Activated T-cell treated with anti-CD3 and anti-CD28 coated beads, Interleukin-2, amount 50 U/mL, for 48 hours (primary cell): Measurements from ENCODE around the gene SRMS.
A peak's percentile ranks its signal among the peaks of the same experiment; 100 is the strongest.

Experiments
- DNase-seq, 2 experiments: peaks; one replicate each; pipeline ENCODE4 v3.0.0-alpha.2; 2020

Gene SRMS

GRCh38 chr20:63551068-63551467 lies 3.5 kb upstream of the SRMS start:
- DNase-seq = no peak

GRCh38 chr20:63549679-63550282 lies 2.2 kb upstream of the SRMS start:
- DNase-seq = no peak

- DNase-seq = no peak
These were observed 1.5 kb upstream of the SRMS start for GRCh38 chr20:63549019-63549418.

- DNase-seq = no peak
These were observed 993 bp upstream of the SRMS start for GRCh38 chr20:63548542-63548941.

DNA sequence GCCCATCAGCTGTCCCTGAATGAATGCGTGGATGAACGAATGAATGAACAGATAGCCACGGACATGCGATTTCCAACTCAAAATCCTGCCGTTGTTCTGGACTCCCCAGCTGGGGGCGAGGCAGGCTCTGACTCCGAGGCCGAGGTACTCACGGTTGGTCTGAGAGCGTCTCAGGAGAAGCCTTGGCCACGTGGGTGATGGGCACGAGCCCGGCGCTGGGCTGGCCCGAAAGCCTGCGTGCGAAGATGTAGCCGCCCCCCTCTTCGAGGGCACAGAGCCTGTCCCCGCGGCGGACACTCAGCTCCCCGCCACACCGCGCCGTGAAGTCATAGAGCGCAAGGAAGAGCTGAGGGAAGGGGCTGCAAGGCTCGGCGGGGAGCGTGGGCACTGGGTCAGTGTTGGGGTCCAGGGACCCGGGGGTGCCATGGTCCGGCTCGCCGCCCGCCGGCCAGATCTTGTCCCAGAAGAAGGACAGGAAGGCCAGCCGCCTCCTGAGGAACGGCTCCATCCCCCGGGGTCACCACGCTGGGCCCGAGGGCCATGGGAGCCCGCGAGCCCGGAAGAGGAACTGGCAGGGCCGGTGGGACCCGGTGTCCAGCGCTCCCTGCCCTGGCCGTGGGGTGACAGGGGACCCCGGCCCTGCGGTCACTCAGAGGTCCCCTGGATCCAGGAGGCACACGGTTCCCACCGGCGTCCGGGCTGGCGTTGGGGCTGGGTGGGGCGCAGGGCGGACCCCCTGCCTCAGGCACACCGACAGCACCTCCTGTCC lies 409 bp downstream of the SRMS start:
- no peak for DNase-seq

- DNase-seq = no peak
These were observed 1.1 kb downstream of the SRMS start for GRCh38 chr20:63546256-63546955.

DNA sequence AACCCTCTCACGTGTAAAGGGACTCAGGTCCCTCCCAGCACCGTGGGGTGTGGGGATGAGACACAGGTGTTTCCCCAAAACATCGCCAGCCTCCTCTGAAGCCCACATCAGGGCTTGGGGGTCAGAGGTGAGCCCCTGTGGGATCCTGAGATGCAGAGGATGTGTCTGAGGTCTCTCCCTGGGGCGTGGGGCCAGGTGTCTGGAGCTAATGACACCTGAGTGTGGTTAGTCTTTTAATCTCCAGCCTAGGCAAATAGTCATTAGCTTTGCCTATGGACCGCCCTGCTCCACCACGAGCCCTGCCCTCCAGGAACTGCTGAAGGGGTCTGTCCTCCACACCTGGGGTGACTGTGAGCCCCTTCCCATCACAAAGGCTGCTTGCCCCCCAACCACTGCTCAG lies 1.7 kb downstream of the SRMS start:
- DNase-seq = no peak

DNA sequence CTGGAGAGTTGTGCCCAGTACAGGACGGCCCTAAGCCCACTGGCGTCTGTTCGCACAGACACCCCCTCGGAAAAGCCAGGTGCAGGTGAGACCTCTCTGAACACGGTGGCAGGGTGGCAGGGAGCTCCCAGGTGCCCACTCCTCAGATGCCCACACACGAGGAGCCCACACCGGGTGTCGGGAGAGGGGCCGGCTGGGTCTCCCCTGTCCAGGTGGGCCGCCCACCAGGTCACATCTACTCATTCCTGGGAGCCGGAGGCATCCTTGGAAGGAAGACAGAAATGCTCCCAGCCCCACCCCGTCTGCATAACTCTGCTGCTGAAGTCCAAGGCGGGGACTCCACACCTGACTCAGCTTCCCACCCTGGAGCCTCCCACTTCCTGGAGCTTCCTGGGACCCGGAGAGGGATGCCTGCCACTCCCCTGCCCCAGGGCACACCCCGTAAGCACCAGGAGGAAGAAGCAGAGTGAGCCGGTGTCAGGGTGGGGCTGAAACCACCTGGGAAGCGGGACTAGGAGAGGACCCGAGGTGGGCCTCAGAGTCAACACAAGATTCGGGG lies 2.5 kb downstream of the SRMS start:
- DNase-seq = no peak

DNA sequence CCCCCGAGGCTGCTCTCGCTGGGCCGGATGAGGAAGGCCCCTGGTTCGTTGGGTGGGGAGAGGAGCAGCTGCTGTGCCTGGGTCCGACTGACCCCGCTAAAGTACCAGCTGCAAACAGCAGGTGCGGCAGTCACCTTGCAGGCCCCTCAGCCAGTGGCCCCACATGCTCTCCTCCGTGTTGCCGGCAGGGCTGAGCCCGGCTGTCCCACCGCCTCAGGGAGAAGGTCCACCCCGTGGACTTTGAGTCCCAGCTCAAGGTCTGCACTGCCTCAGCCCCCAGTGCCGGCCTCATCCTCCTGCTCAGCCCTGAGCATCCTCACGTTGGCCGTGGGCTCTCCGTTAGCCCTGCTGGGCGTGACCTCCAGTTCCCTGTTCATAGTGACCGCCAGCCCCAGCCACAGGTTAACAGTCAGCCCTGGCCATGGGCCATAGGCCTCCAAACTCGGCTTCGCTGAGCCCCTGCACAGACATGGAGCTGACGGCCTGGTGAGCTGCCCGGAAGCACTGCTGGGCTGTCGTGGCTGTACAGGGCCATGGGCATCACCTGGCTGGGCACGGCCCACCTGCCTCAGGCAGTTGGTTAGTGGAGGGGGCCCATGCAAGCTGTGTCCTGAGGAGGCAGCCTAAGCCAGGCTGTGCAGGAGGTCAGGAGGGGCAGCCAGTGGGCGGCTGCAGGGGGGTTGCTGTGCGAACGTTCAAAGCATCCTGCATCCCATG lies 3.1 kb downstream of the SRMS start:
- no peak for DNase-seq

- DNase-seq = no peak
These were observed 3.8 kb downstream of the SRMS start for GRCh38 chr20:63543733-63544132.

DNA sequence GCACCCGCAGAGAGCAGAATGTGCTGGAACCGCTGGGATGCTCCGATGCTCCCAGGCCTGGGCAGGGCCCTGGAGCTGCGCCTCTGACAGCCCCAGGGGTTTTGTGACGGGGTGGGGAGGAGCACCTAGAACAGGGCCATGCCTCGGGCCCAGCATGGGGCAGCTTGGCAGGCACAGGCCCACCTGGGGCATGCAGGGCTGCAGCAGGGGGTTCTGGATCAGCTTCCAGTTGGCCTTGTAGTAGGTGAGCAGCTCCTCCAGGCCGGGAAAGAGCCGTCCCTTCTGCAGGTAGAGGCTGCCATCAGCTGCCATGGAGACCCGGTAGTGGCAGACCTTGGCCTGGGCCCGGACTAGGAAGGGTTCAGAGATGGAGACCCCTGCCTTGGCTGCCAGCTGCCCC lies 4.4 kb downstream of the SRMS start:
- DNase-seq = no peak

- no peak for DNase-seq
These were observed 4.9 kb downstream of the SRMS start for GRCh38 chr20:63542696-63543095.

DNA sequence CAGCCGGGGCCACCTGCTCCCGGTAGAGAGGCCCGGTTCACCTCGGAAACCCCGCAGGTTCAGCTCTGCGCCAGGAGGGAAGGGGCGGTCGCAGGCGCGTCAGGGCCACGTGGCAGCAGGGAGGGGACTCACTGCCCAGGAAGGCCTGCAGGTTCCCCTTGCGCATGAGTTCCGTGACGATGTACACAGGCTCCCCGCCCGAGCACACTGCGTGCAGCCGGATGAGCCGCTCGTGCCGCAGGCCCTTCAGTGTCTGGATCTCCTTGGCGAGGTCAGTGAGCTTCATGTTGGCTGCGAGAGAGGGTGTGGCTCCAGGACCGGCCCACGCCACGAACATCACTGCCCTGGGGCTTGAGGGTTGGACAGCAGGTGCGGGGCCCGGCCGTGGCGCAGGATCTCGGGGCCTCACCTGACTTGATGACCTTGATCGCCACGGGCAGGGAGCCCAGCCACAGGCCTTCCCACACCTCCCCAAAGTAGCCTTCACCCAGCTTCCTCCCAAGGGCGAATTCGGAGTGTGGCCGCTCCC lies 5.5 kb downstream of the SRMS start:
- DNase-seq = no peak

DNA sequence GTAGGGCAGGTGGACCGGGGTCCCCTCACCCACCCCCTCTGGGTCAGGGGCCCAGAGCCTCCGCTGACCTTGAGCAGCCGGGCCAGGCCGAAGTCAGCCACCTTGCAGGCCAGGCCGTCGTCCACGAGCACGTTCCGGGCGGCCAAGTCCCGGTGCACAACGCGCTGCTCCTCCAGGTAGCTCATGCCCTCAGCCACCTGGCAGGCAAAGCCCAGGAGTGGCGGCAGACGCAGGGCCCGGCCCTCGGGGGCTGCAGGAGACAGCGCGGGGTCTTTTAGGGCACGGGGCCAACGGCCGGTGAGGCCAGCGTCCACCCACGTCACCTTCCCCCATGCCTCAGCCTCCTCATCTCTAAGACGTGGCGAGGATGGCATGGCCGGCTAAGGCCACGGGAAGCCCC lies 6.2 kb downstream of the SRMS start:
- no peak for DNase-seq

GRCh38 chr20:63540417-63541186 lies 6.9 kb downstream of the SRMS start:
- DNase-seq = no peak

DNA sequence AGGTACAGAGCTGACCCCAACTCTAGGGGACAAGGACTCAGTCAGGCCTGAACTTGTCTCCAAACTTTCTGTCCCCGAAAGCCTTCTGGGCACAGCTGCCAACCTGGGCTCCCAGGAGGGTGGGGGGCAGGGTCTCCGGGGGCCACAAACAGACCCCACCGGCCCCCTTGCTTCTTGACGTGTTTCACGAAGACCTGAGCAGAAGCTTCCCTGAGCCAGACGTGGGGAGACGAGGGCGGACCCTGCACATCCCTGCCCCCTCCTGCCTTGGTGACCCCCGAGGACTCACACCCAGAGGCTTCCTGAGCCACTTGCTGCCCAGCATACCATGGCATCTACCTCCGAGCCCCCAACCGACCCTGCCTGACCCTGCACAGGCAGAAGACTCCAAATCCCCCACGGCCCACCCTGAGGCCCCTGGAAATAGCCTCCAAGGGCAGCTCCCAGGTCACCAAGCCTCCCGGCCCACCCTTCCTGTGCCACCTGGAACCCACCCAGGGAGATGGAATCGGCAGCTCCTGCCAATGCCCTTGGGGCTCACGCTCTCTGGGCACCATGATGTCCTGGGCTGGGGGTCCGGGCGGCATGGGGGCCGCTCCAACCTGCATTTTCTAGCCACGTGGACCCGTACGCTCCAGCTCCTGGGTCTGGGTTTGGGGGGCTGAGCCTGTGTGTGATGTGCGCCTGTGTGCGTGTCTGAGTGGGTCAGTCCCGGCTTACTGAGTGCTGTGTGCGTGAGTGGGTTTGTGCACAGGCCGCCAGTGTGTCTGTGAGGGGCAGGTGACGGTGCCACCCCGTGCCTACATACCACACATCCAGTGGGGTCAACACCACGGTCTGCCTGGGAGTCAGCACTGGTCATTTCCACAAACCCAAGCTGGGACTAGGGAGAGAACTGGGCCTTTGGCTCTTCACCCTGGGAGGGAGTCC lies 7.8 kb downstream of the SRMS start:
- no peak for DNase-seq

DNA sequence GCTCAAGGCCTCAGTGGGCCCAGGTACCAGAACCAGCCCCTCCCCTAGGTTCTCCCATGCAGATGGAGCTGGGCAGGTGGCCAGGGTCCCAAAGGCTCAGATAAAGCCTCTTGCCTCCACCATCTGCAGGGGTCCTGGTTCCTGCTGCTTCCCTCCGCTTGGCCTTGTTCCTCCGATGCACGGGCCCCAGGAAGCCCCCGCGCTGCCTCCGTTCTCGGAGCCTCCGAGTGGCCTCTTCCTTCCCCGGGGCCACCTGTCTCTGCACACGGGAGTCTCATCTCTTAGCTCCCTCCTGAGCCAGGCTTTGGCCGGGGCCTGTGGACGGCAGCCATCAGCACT lies 8.5 kb downstream of the SRMS start:
- DNase-seq = no peak

DNA sequence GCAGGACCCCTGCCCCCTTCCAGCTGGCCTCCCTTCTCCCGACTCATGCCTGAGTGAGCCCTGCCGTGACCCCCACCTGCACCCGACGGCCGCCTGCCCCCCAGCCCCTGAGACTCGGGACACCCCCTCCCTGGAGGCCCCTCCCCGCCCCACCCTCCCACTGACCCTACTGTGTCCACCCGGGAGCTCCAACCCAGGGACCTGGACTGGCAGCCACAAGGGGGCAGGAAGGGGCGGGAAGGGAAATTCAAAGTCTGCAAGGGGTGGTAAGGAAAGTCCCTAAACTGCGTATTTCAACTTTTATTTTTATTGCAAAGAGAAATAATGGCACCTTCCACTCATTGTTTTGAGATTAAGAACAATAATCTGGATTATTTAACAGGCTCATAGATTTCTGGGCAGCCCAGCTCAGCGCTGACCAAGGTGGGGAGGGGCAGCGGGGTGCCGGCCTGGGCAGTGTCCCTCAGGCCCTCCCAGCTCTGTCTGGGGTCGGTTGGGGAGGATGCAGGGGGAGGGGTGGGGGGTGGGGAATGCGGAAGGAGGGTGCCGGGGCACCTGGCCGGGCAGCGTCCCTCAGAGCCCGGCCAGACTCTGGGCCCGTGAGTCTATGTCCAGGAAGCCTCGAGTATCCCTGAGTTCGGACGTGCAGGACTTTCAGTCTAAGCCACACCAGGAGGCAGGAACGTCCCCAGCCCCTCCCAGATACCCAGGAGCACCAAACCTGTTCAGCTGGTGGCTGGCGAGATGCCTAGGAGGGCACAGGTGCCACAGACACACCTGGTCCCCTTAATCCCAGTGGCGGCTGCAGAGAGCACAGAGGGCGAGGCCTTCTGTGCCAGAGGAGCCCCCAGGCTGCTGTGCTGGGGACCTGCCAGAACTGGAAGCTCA lies 9.1 kb downstream of the SRMS start:
- no peak for DNase-seq

DNA sequence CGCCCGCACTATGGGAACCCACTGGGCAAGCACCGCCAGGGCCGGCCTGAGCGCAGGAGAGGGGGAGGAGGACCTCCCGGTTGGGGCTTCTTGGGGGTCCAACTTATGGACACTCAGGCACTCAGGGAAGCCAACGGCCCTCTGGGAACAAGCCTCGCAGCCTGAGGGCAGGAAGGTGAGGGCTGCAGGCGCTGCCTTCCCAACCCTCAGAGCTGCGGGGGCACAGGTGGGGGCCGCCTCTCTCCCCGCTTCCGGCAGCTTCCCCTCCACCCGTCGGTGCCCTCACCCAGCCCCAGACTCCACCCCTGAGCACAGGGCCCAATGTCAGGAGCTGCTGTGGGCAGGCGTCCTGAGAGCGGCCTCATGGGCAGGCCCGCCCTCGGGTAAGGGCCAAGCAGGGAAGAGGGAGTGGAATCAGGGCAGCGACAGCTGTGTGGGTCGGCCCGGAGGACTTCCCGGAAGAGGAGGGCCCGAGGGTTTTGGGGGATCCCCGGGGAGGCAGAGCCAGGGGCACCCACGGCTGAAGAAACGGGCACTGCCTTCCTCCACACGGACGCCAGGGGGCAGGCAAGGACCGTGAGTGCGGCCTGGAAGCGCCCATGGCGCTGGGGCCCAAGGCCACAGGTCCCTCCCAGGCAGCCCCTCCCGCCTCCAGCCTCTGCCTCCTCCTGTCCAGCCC lies 9.9 kb downstream of the SRMS start:
- peak; percentile 97 to 98 for DNase-seq
